HG02970 (cell line): ENCODE data around the gene ABI3.
"Not testable (repeated sequence)": the region's sequence is repeated elsewhere in the genome, so short reads cannot be mapped to it uniquely, and the experiment has no call there.

Source experiments
- ATAC-seq: cut with Tn5 transposase; IDR thresholded peaks from one replicate; pipeline ENCODE4 v1.9.1; 2021; ENCODE audit warnings: mild to moderate bottlenecking, moderate library complexity, moderate number of reproducible peaks; ENCODE audit not compliant: unreplicated experiment, low FRiP score

Gene ABI3

GRCh38 chr17:49244839-49245238 lies 34.3 kb downstream of the ABI3 start:
- no peak for ATAC-seq

GRCh38 chr17:49247944-49248343 lies 37.4 kb downstream of the ABI3 start:
- no peak for ATAC-seq

GRCh38 chr17:49249292-49249794 lies 38.8 kb downstream of the ABI3 start:
- no peak for ATAC-seq

- no peak for ATAC-seq
Observed at GRCh38 chr17:49249890-49250522, 39.5 kb downstream of the ABI3 start.

GRCh38 chr17:49252148-49252695 lies 41.7 kb downstream of the ABI3 start:
- no peak for ATAC-seq

GRCh38 chr17:49254066-49254465 lies 43.6 kb downstream of the ABI3 start:
- ATAC-seq, result no peak

- no peak for ATAC-seq
Observed at GRCh38 chr17:49255125-49255524, 44.6 kb downstream of the ABI3 start.

GRCh38 chr17:49258394-49258793 lies 47.9 kb downstream of the ABI3 start:
- ATAC-seq, result no peak

- ATAC-seq, result no peak
Observed at GRCh38 chr17:49259663-49260010, 49.1 kb downstream of the ABI3 start.

- ATAC-seq, result no peak
Observed at GRCh38 chr17:49260011-49260816, 49.7 kb downstream of the ABI3 start.

- no peak for ATAC-seq
Observed at GRCh38 chr17:49260817-49261291, 50.3 kb downstream of the ABI3 start.

- ATAC-seq, result not testable (repeated sequence)
Observed at GRCh38 chr17:49261540-49261939, 51.0 kb downstream of the ABI3 start.

- ATAC-seq, result no peak
Observed at GRCh38 chr17:49266233-49266632, 55.7 kb downstream of the ABI3 start.

- no peak for ATAC-seq
Observed at GRCh38 chr17:49267912-49268311, 57.4 kb downstream of the ABI3 start.

- ATAC-seq, result no peak
Observed at GRCh38 chr17:49269356-49269755, 58.8 kb downstream of the ABI3 start.
